HepG2 (cell line): Measurements from ENCODE around the gene PPP1R1B. TPM values are rescaled to one million over a fixed set of nuclear protein-coding genes. Genes with fewer than 3 reads are reported as not detected.

ENCODE experiments used
- HNF4A ChIP-seq: sonication (generic); formaldehyde crosslinking; IDR thresholded peaks from 2 replicates; pipeline ENCODE4 v1.4.0; 2020; ENCODE audit warnings: missing genetic modification reagents
- HNRNPH1 ChIP-seq: fragments of 200-400 bp; formaldehyde crosslinking; optimal IDR thresholded peaks from 2 replicates; pipeline ENCODE3; 2017; ENCODE audit warnings: mild to moderate bottlenecking, low read depth, low read length
- JUN ChIP-seq: sonication (generic); formaldehyde crosslinking; IDR thresholded peaks from 2 replicates; pipeline ENCODE4 v1.4.0; 2020; ENCODE audit warnings: mild to moderate bottlenecking, missing genetic modification reagents
- MIXL1 ChIP-seq: IDR thresholded peaks from 2 replicates; pipeline ENCODE4 v1.6.1; 2016
- MYC ChIP-seq: sonication (generic); formaldehyde crosslinking; IDR thresholded peaks from 2 replicates; pipeline ENCODE4 v1.9.0; 2021; ENCODE audit warnings: missing genetic modification reagents, borderline replicate concordance
- NR1H2 ChIP-seq: sonication (generic); formaldehyde crosslinking; IDR thresholded peaks from 2 replicates; pipeline ENCODE4 v1.8.1; 2022; ENCODE audit warnings: low read depth, missing genetic modification reagents, borderline replicate concordance
- SAFB2 ChIP-seq: sonication (generic); formaldehyde crosslinking; IDR thresholded peaks from 2 replicates; pipeline ENCODE4 v1.5.1; 2020; ENCODE audit warnings: missing genetic modification reagents, low read depth, mild to moderate bottlenecking, borderline replicate concordance
- SMAD1 ChIP-seq: sonication (generic); formaldehyde crosslinking; IDR thresholded peaks from 2 replicates; pipeline ENCODE4 v1.4.0; 2020; ENCODE audit warnings: missing genetic modification reagents, low read depth, mild to moderate bottlenecking, borderline replicate concordance
- SOX5 ChIP-seq: IDR thresholded peaks from 2 replicates; pipeline ENCODE4 v1.6.1; 2016; ENCODE audit warnings: borderline replicate concordance
- TAF1 ChIP-seq: sonication (generic); formaldehyde crosslinking; IDR thresholded peaks from 2 replicates; pipeline ENCODE4 v1.4.0; 2020; ENCODE audit warnings: missing genetic modification reagents
- ZNF251 ChIP-seq: sonication (generic); formaldehyde crosslinking; IDR thresholded peaks from 2 replicates; pipeline ENCODE4 v1.9.0; 2021; ENCODE audit warnings: mild to moderate bottlenecking, missing genetic modification reagents
- ZNF619 ChIP-seq: sonication (generic); formaldehyde crosslinking; IDR thresholded peaks from 2 replicates; pipeline ENCODE4 v1.4.0; 2020; ENCODE audit warnings: mild to moderate bottlenecking, missing genetic modification reagents
- ZSCAN31 ChIP-seq: sonication (generic); formaldehyde crosslinking; IDR thresholded peaks from 2 replicates; pipeline ENCODE4 v1.5.0; 2020; ENCODE audit warnings: low read depth, mild to moderate bottlenecking, missing genetic modification reagents
- polyA plus RNA-seq, 8 experiments: library from polyadenylated mRNA; depleted of rRNA in 3 of 8; stranded (reverse) in 7 of 8; unstranded in 1 of 8; fragments of >200 nt; fragmentation: Illumina TruSeq in 4 of 8; extraction: Trizol in 4 of 8; gene quantifications; 2 replicates each; pipeline versions ENCODE4 v1.2.1 to v1.2.3, GENCODE V29; 2011 to 2016; ENCODE audit warnings: low read depth in 4 of 8, missing spikeins in 1 of 8, mixed read lengths in 1 of 8; ENCODE audit not compliant: insufficient read depth in 1 of 8
- total RNA-seq, 5 experiments: library from RNA; depleted of rRNA; stranded (reverse); fragments of >200 nt; fragmentation: Illumina TruSeq; extraction: Trizol; gene quantifications; 2 replicates each; pipeline ENCODE4 v1.2.3, GENCODE V29; 2016; ENCODE audit warnings: low read depth in 1 of 5
- TF ChIP-seq, protein P1 (sequence below): sonication (generic); formaldehyde crosslinking; IDR thresholded peaks from 2 replicates; pipeline ENCODE4 v1.5.1; 2020; ENCODE audit warnings: missing genetic modification reagents, mild to moderate bottlenecking, borderline replicate concordance
- TF ChIP-seq, protein P2 (sequence below): IDR thresholded peaks from 2 replicates; pipeline ENCODE4 v1.6.1; 2016; ENCODE audit warnings: missing compliant biosample characterization, missing genetic modification reagents, borderline replicate concordance
- TF ChIP-seq, protein P3 (sequence below): sonication (generic); formaldehyde crosslinking; IDR thresholded peaks from 2 replicates; pipeline ENCODE4 v1.4.0; 2020; ENCODE audit warnings: missing genetic modification reagents
- TF ChIP-seq, protein P4 (sequence below): sonication (generic); formaldehyde crosslinking; IDR thresholded peaks from 2 replicates; pipeline ENCODE4 v1.4.0; 2020; ENCODE audit warnings: missing genetic modification reagents

The PPP1R1B gene
- total and polyA plus RNA-seq, 2 of the 13 experiments (the other 11 are each of a cell fraction or from before 2014, with no cell fraction given): 0.08 TPM; not detected in 1

DNA sequence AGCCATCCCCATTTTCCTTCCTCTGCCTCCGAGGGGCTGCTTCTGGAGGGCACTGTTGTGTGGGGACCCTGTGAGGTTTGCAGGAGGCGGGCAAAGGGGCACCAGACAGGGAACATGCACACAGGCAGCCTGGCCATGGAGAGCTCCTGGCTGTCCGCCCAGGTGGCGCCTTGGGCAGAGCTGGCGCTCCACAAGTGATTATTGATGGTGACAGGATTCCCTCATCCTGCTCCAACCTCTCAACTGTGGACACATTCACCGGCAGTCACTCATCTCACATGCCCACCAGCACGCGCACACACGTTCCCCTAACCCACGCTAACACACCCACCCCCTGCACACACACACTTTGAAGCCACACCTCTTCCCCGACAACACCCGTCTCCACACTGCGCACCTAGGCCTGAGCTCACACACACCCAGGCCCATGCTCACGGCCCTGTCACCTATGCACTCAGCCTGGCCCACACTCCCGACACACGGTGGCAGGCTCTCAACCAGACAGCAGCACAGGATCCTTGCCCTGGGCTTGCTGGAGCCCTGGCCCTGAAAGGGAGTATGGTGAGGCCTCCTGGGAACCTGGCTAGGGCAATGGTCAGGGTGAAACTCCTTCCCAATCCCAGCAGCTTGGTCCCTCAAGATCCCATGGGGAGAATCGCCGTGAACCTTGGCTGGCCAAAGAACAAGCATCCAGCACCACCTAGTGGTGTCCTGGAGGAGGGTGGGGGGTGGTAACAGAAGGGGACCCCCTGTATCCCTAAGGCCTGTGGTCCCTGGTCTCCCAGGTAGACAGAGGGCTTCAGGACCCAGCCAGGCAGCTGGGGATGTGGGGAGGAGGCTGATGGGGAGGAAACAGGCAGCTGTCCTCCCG lies 45.1 kb downstream of the PPP1R1B start (continued):
- TF ChIP-seq SOX5 (CRISPR knock-in tag) (no peak), JUN (CRISPR knock-in tag) (no peak; the same call in 1 of the 2 replicates), SMAD1 (CRISPR knock-in tag) (no peak), SAFB2 (peak; percentile 78; the same call in 1 of the 2 replicates), TAF1 (CRISPR knock-in tag) (no peak), NR1H2 (CRISPR knock-in tag) (no peak), HNRNPH1 (no peak), ZNF251 (CRISPR knock-in tag) (no peak), MIXL1 (no peak), MYC (CRISPR knock-in tag) (peak; percentile 44; the same call in 1 of the 2 replicates), ZNF619 (CRISPR knock-in tag) (peak; percentile 91; the same call in 1 of the 2 replicates), ZSCAN31 (peak; percentile 82; the same call in 1 of the 2 replicates), HNF4A (CRISPR knock-in tag) (peak; percentile 24; the same call in 1 of the 2 replicates)
- TF ChIP-seq, protein P1, sequence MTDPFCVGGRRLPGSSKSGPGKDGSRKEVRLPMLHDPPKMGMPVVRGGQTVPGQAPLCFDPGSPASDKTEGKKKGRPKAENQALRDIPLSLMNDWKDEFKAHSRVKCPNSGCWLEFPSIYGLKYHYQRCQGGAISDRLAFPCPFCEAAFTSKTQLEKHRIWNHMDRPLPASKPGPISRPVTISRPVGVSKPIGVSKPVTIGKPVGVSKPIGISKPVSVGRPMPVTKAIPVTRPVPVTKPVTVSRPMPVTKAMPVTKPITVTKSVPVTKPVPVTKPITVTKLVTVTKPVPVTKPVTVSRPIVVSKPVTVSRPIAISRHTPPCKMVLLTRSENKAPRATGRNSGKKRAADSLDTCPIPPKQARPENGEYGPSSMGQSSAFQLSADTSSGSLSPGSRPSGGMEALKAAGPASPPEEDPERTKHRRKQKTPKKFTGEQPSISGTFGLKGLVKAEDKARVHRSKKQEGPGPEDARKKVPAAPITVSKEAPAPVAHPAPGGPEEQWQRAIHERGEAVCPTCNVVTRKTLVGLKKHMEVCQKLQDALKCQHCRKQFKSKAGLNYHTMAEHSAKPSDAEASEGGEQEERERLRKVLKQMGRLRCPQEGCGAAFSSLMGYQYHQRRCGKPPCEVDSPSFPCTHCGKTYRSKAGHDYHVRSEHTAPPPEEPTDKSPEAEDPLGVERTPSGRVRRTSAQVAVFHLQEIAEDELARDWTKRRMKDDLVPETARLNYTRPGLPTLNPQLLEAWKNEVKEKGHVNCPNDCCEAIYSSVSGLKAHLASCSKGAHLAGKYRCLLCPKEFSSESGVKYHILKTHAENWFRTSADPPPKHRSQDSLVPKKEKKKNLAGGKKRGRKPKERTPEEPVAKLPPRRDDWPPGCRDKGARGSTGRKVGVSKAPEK: no peak
- TF ChIP-seq, protein P2, sequence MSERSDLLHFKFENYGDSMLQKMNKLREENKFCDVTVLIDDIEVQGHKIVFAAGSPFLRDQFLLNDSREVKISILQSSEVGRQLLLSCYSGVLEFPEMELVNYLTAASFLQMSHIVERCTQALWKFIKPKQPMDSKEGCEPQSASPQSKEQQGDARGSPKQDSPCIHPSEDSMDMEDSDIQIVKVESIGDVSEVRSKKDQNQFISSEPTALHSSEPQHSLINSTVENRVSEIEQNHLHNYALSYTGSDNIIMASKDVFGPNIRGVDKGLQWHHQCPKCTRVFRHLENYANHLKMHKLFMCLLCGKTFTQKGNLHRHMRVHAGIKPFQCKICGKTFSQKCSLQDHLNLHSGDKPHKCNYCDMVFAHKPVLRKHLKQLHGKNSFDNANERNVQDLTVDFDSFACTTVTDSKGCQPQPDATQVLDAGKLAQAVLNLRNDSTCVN (CRISPR knock-in tag): no peak
- TF ChIP-seq, protein P3, sequence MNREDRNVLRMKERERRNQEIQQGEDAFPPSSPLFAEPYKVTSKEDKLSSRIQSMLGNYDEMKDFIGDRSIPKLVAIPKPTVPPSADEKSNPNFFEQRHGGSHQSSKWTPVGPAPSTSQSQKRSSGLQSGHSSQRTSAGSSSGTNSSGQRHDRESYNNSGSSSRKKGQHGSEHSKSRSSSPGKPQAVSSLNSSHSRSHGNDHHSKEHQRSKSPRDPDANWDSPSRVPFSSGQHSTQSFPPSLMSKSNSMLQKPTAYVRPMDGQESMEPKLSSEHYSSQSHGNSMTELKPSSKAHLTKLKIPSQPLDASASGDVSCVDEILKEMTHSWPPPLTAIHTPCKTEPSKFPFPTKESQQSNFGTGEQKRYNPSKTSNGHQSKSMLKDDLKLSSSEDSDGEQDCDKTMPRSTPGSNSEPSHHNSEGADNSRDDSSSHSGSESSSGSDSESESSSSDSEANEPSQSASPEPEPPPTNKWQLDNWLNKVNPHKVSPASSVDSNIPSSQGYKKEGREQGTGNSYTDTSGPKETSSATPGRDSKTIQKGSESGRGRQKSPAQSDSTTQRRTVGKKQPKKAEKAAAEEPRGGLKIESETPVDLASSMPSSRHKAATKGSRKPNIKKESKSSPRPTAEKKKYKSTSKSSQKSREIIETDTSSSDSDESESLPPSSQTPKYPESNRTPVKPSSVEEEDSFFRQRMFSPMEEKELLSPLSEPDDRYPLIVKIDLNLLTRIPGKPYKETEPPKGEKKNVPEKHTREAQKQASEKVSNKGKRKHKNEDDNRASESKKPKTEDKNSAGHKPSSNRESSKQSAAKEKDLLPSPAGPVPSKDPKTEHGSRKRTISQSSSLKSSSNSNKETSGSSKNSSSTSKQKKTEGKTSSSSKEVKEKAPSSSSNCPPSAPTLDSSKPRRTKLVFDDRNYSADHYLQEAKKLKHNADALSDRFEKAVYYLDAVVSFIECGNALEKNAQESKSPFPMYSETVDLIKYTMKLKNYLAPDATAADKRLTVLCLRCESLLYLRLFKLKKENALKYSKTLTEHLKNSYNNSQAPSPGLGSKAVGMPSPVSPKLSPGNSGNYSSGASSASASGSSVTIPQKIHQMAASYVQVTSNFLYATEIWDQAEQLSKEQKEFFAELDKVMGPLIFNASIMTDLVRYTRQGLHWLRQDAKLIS: no peak
- TF ChIP-seq, protein P4, sequence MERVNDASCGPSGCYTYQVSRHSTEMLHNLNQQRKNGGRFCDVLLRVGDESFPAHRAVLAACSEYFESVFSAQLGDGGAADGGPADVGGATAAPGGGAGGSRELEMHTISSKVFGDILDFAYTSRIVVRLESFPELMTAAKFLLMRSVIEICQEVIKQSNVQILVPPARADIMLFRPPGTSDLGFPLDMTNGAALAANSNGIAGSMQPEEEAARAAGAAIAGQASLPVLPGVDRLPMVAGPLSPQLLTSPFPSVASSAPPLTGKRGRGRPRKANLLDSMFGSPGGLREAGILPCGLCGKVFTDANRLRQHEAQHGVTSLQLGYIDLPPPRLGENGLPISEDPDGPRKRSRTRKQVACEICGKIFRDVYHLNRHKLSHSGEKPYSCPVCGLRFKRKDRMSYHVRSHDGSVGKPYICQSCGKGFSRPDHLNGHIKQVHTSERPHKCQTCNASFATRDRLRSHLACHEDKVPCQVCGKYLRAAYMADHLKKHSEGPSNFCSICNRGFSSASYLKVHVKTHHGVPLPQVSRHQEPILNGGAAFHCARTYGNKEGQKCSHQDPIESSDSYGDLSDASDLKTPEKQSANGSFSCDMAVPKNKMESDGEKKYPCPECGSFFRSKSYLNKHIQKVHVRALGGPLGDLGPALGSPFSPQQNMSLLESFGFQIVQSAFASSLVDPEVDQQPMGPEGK: peak; percentile 91
